Endothelial cell of umbilical vein (primary cell): Measurements from ENCODE around the gene ACSS1. TPM values are rescaled to one million over a fixed set of nuclear protein-coding genes. Genes with fewer than 3 reads are reported as not detected.

Experiments used
- BruUV-seq: library from RNA; stranded (reverse); fragments of 400-500 nt; replicated peaks from 2 replicates; lab custom pipeline; 2021; lab: Mats Ljungman, UMichigan
- CTCF ChIA-PET: fragments of 300-600, 350-600 bp; sonication (Branson Sonifier 250); formaldehyde crosslinking; loops from one replicate; lab custom pipeline; 2021; ENCODE audit warnings: antibody characterized with exemption, inconsistent platforms; lab: Charles Lee
- POLR2A ChIA-PET: fragments of 300-600, 350-600 bp; sonication (Branson Sonifier 250); formaldehyde crosslinking; loops from one replicate; lab custom pipeline; 2021; ENCODE audit warnings: antibody characterized with exemption, inconsistent platforms; lab: Charles Lee
- DNase-seq: peaks from one replicate; pipeline ENCODE4 v3.0.0-alpha.2; 2011; ENCODE audit warnings: low read depth, low spot score
- FAIRE-seq: peaks from 2 replicates; lab custom pipeline; 2011; peaks lifted over from hg19 to GRCh38; lab: Jason Lieb, UNC
- H2AFZ ChIP-seq: 2 replicates; pipeline ENCODE4 v1.6.0; 2012; ENCODE audit warnings: low read depth, low read length, control low read depth, inconsistent platforms
- H3K27ac ChIP-seq: 2 replicates; pipeline ENCODE4 v1.5.1; 2011; ENCODE audit warnings: low read depth, mild to moderate bottlenecking, control low read depth, low read length, moderate library complexity; ENCODE audit not compliant: insufficient read depth
- H3K27me3 ChIP-seq, 2 experiments: 2 replicates each; pipeline versions ENCODE4 v1.6.0 to v1.6.1; 2011; ENCODE audit warnings: low read length in 2 of 2, mixed read lengths in 1 of 2; ENCODE audit not compliant: control insufficient read depth in 2 of 2, insufficient read depth in 2 of 2
- H3K36me3 ChIP-seq, 2 experiments: 2 replicates in 1 of 2; 3 replicates in 1 of 2; pipeline ENCODE4 v1.5.1; 2011; ENCODE audit warnings: low read length in 2 of 2, mild to moderate bottlenecking in 1 of 2, moderate library complexity in 1 of 2; ENCODE audit not compliant: control insufficient read depth in 2 of 2, insufficient read depth in 2 of 2; ENCODE audit errors: extremely low read depth in 1 of 2
- H3K4me1 ChIP-seq: 3 replicates; pipeline ENCODE4 v1.5.1; 2011; ENCODE audit warnings: mild to moderate bottlenecking, low read length; ENCODE audit not compliant: control insufficient read depth, insufficient read depth; ENCODE audit errors: extremely low read depth
- H3K4me2 ChIP-seq: 2 replicates; pipeline ENCODE4 v1.6.1; 2011; ENCODE audit warnings: low read length, control low read depth, mixed read lengths; ENCODE audit not compliant: insufficient read depth
- H3K4me3 ChIP-seq, 3 experiments: fragments of 200-600 bp in 1 of 3; sonication (generic), shearing (Covaris generic) in 1 of 3; replicated peaks in 1 of 3; 2 replicates each; pipeline ENCODE4 v1.5.1; 2011 to 2016; ENCODE audit warnings: control low read depth in 3 of 3, low read length in 3 of 3, mild to moderate bottlenecking in 2 of 3, inconsistent platforms in 1 of 3, low read depth in 1 of 3, moderate library complexity in 1 of 3; ENCODE audit not compliant: insufficient read depth in 1 of 3
- H3K79me2 ChIP-seq: 2 replicates; pipeline ENCODE4 v1.6.0; 2012; ENCODE audit warnings: low read length, inconsistent platforms; ENCODE audit not compliant: control insufficient read depth, insufficient read depth
- H3K9ac ChIP-seq: replicated peaks from 2 replicates; pipeline ENCODE3; 2011; ENCODE audit warnings: low read length, control low read depth; ENCODE audit not compliant: insufficient read depth; ENCODE audit errors: extremely low read depth
- H3K9me1 ChIP-seq: replicated peaks from 3 replicates; pipeline ENCODE4 v1.6.0; 2011; ENCODE audit warnings: mild to moderate bottlenecking, low read length; ENCODE audit not compliant: control insufficient read depth, insufficient read depth; ENCODE audit errors: extremely low read depth
- H3K9me3 ChIP-seq: replicated peaks from 2 replicates; pipeline ENCODE4 v1.5.1; 2012; ENCODE audit warnings: low read length, inconsistent platforms; ENCODE audit not compliant: control insufficient read depth, insufficient read depth
- H4K20me1 ChIP-seq: replicated peaks from 2 replicates; pipeline ENCODE3; 2011; ENCODE audit warnings: mild to moderate bottlenecking, low read length; ENCODE audit not compliant: control insufficient read depth, insufficient read depth; ENCODE audit errors: extremely low read depth
- EZH2 ChIP-seq: IDR thresholded peaks from 2 replicates; pipeline ENCODE4 v1.6.1; 2012; ENCODE audit warnings: borderline replicate concordance, low read depth, mild to moderate bottlenecking, moderate library complexity, low read length, inconsistent platforms; ENCODE audit not compliant: severe bottlenecking
- FOS ChIP-seq: IDR thresholded peaks from 2 replicates; pipeline ENCODE4 v1.6.1; 2011; ENCODE audit warnings: mild to moderate bottlenecking, low read length, moderate library complexity, borderline replicate concordance; ENCODE audit not compliant: insufficient read depth
- GATA2 ChIP-seq: IDR thresholded peaks from 2 replicates; pipeline ENCODE4 v1.7.0; 2011; ENCODE audit warnings: low read depth, mild to moderate bottlenecking, moderate library complexity, mixed read lengths, low read length; ENCODE audit not compliant: insufficient read length, insufficient read depth
- JUN ChIP-seq: IDR thresholded peaks from 2 replicates; pipeline ENCODE4 v1.6.1; 2011; ENCODE audit warnings: borderline replicate concordance, low read depth; ENCODE audit not compliant: insufficient read length, insufficient read depth
- MYC ChIP-seq: IDR thresholded peaks from one replicate; pipeline ENCODE4 v1.6.1; 2011; ENCODE audit warnings: mild to moderate bottlenecking, low read depth, low read length
- POLR2A ChIP-seq: IDR thresholded peaks from 2 replicates; pipeline ENCODE4 v1.6.1; 2012; ENCODE audit warnings: low read depth, mild to moderate bottlenecking, control low read depth, low read length
- POLR2AphosphoS5 ChIP-seq: IDR thresholded peaks from 2 replicates; pipeline ENCODE4 v1.6.1; 2012; ENCODE audit warnings: low read depth, mild to moderate bottlenecking, control low read depth, low read length, moderate library complexity; ENCODE audit not compliant: insufficient read depth
- dilution Hi-C: fragments of 300-500 bp; cut with MboI; formaldehyde crosslinking; loops from one replicate; pipeline ENCODE4 v1.15.0; 2019; ENCODE audit warnings: low sequenced_read_pairs; ENCODE audit not compliant: extremely low pct_ligation_motif_present
- intact Hi-C: fragments of 100-400 bp; cut with micrococcal nuclease; formaldehyde crosslinking; loops from one replicate; pipeline ENCODE4 v1.10.0; 2022
- polyA plus RNA-seq, 4 experiments: library from polyadenylated mRNA; depleted of rRNA in 3 of 4; stranded (reverse) in 3 of 4; unstranded in 1 of 4; fragments of >200 nt; gene quantifications; 2 replicates each; pipeline versions ENCODE4 v1.2.1 to v1.2.3, GENCODE V29; 2011 to 2012; ENCODE audit warnings: missing spikeins in 1 of 4
- total RNA-seq: library from RNA; stranded (reverse); gene quantifications from 2 replicates; pipeline ENCODE4 v1.2.3, GENCODE V29; 2021
- TF ChIP-seq, protein P1 (sequence below), 2 donors: IDR thresholded peaks; 1 replicate in 1 of 2; 2 replicates in 1 of 2; pipeline ENCODE4 v1.5.1; 2011; ENCODE audit warnings: low read length in 2 of 2, mild to moderate bottlenecking in 2 of 2, moderate library complexity in 2 of 2, control low read depth in 1 of 2, inconsistent platforms in 1 of 2, low read depth in 1 of 2; ENCODE audit not compliant: insufficient read depth in 1 of 2; ENCODE audit errors: extremely low read depth in 1 of 2
- TF ChIP-seq, protein P2 (sequence below): IDR thresholded peaks from 2 replicates; pipeline ENCODE4 v1.6.1; 2011; ENCODE audit not compliant: insufficient read depth, insufficient read length

Gene ACSS1
- total and polyA plus RNA-seq, 2 donors (not counting 3 experiments of a cell fraction or from before 2014, with no cell fraction given): 6.2 to 17.9 TPM

DNA sequence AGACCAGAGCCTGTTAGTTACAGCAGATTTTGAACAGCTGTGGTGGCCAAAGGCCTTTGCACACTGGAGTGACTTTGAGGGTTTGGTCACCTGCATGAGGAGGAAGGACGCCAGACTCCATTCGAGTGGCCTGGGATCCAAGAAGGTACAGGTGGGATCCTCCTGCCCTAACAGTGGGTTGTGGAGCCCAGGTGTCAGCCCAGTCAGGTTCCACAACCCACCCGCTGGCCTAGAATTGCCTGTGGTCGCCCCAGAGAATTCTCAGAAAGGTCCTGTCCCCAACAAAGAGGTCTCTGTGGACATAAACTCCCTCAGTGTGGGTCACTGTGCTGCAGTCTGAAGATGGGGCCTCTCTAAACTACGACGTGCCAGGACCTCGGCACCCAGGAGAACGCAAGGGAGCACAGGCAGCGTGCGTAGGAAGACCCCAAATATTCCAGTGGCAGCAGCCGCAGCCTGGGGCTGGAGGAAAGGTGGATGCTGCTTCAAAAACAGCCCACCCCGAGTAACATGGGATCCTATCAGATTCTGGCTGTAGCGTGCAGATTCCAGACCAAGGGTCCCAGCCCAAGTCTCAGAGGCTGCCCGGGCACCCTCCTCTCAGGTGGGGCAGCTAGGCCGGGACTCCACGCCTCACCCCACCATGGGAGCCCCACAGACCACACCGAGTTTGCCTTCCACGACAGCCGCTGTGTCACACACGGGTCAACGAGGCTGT lies 16.0 kb downstream of the ACSS1 start:
- no TSS peak for BruUV-seq
- FAIRE-seq: no peak
- Histone ChIP-seq H3K36me3 (no peaks in the 10 kb centered on the region), H3K9ac (no peak overlapping the region), H3K4me2 (no peak overlapping the region), H3K4me1 (peaks cover 5% of the 10 kb centered on the region), H4K20me1 (no peaks in the 10 kb centered on the region), H3K79me2 (no peaks in the 10 kb centered on the region), H3K4me3 (no peak overlapping the region), H3K9me1 (no peaks in the 10 kb centered on the region), H3K27ac (no peak overlapping the region), H2AFZ (no peak overlapping the region), H3K27me3 (no peaks in the 10 kb centered on the region), H3K9me3 (no peaks in the 10 kb centered on the region)
- TF ChIP-seq, protein P1, sequence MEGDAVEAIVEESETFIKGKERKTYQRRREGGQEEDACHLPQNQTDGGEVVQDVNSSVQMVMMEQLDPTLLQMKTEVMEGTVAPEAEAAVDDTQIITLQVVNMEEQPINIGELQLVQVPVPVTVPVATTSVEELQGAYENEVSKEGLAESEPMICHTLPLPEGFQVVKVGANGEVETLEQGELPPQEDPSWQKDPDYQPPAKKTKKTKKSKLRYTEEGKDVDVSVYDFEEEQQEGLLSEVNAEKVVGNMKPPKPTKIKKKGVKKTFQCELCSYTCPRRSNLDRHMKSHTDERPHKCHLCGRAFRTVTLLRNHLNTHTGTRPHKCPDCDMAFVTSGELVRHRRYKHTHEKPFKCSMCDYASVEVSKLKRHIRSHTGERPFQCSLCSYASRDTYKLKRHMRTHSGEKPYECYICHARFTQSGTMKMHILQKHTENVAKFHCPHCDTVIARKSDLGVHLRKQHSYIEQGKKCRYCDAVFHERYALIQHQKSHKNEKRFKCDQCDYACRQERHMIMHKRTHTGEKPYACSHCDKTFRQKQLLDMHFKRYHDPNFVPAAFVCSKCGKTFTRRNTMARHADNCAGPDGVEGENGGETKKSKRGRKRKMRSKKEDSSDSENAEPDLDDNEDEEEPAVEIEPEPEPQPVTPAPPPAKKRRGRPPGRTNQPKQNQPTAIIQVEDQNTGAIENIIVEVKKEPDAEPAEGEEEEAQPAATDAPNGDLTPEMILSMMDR (IDR thresholded peaks at IDR 0.05; ENCODE audit: extremely low read depth in 1 of 2, insufficient read depth in 1 of 2, low read depth in 1 of 2, low read length in 2 of 2): no peak
- TF ChIP-seq POLR2AphosphoS5 (no peak), FOS (no peak), MYC (no peak), GATA2 (no peak), JUN (no peak), POLR2A (no peak), EZH2 (no peak)
- TF ChIP-seq, protein P2, sequence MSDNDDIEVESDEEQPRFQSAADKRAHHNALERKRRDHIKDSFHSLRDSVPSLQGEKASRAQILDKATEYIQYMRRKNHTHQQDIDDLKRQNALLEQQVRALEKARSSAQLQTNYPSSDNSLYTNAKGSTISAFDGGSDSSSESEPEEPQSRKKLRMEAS: no peak
- DNase-seq: no peak
- intact Hi-C loops: no loop called here
- dilution Hi-C loops: no loop called here
- POLR2A ChIA-PET: no interaction called here
- CTCF ChIA-PET: no interaction called here
